ENCODE measurements around the gene CD44. TPM values are rescaled to one million over a fixed set of nuclear protein-coding genes. Genes with fewer than 3 reads are reported as not detected.

CD44 gene
- total and polyA plus RNA-seq, 11 donors: 3.9 to 210 (median 26.2) TPM

- 48 to 61% (median 50%) methylated on average over 6 of the region's 6 CpGs for WGBS, 4 donors
- H3K27me3 ChIP-seq: no peaks in the 10 kb centered on the region
- intact Hi-C loops (cut with DNase I): no loop called here
- peak overlapping the region in 11 of 12 donors; percentile 10 to 91 (median 47) for H3K27ac ChIP-seq
- peak in 3 of 5 donors; percentile 35 to 44 (median 39) for DNase-seq
- peaks cover 0 to 100% (median 27%) of the 10 kb centered on the region in 12 donors for H3K4me1 ChIP-seq
- no peaks in the 10 kb centered on the region for H3K9me3 ChIP-seq
- H3K4me3 ChIP-seq: no peak overlapping the region
- TF ChIP-seq CTCF (IDR thresholded peaks at IDR 0.05) (no peak), POLR2A (IDR thresholded peaks at IDR 0.05) (no peak)
- ATAC-seq: peak; percentile 69 to 82 (median 78)
- peaks cover 0 to 36% (median 0%) of the 10 kb centered on the region in 9 donors for H3K36me3 ChIP-seq
These were observed 19.9 kb downstream of the CD44 start for GRCh38 chr11:35158701-35159510.

GRCh38 chr11:35160246-35160824 lies 21.4 kb downstream of the CD44 start:
- Histone ChIP-seq H3K4me3 (no peak overlapping the region), H3K27ac (peak overlapping the region in 1 of 12 donors; percentile 91), H3K4me1 (peaks cover 0 to 100% (median 27%) of the 10 kb centered on the region in 12 donors), H3K36me3 (peaks cover 0 to 32% (median 0%) of the 10 kb centered on the region in 9 donors), H3K9me3 (no peaks in the 10 kb centered on the region), H3K27me3 (no peaks in the 10 kb centered on the region)
- 83 to 91% (median 89%) methylated on average over 7 of the region's 7 CpGs for WGBS, 4 donors
- DNase-seq (no peak), ATAC-seq (no peak)
- intact Hi-C loops (cut with DNase I): no loop called here
- TF ChIP-seq POLR2A (IDR thresholded peaks at IDR 0.05) (no peak), CTCF (IDR thresholded peaks at IDR 0.05) (no peak)

GRCh38 chr11:35160902-35161597 lies 22.1 kb downstream of the CD44 start:
- H3K27me3 ChIP-seq: no peaks in the 10 kb centered on the region
- ATAC-seq: no peak
- H3K4me1 ChIP-seq: peaks cover 0 to 100% (median 33%) of the 10 kb centered on the region in 12 donors
- no peak for DNase-seq
- H3K36me3 ChIP-seq: peaks cover 0 to 32% (median 0%) of the 10 kb centered on the region in 9 donors
- TF ChIP-seq CTCF (IDR thresholded peaks at IDR 0.05) (no peak), POLR2A (IDR thresholded peaks at IDR 0.05) (no peak)
- H3K9me3 ChIP-seq: no peaks in the 10 kb centered on the region
- H3K4me3 ChIP-seq: no peak overlapping the region
- intact Hi-C loops (cut with DNase I): no loop called here
- H3K27ac ChIP-seq: peak overlapping the region in 1 of 12 donors; percentile 91
- 94 to 100% (median 96%) methylated on average over 3 of the region's 3 CpGs for WGBS, 4 donors

GRCh38 chr11:35162745-35163144 lies 23.8 kb downstream of the CD44 start:
- H3K27me3 ChIP-seq: no peaks in the 10 kb centered on the region
- DNase-seq (no peak), ATAC-seq (no peak)
- 85 to 93% (median 91%) methylated on average over 2 of the region's 2 CpGs for WGBS, 4 donors
- peak overlapping the region in 2 of 12 donors; percentile 23 to 91 for H3K27ac ChIP-seq
- no peaks in the 10 kb centered on the region for H3K9me3 ChIP-seq
- intact Hi-C loops (cut with DNase I): no loop called here
- TF ChIP-seq CTCF (IDR thresholded peaks at IDR 0.05) (no peak), POLR2A (IDR thresholded peaks at IDR 0.05) (no peak)
- peaks cover 0 to 28% (median 0%) of the 10 kb centered on the region in 9 donors for H3K36me3 ChIP-seq
- no peak overlapping the region for H3K4me3 ChIP-seq
- peaks cover 0 to 100% (median 40%) of the 10 kb centered on the region in 12 donors for H3K4me1 ChIP-seq

Data from heart left ventricle (tissue), 16 donors.